HEK293 (cell line): ENCODE data around the gene PIGZ.

Experiments
- CTCF ChIP-seq: fragments of 450-650 bp; formaldehyde crosslinking; IDR thresholded peaks from 2 replicates; pipeline ENCODE4 v1.5.1; 2016; ENCODE audit warnings: missing biosample characterization, missing genetic modification characterization
- ZNF10 ChIP-seq: fragments of 450-650 bp; formaldehyde crosslinking; IDR thresholded peaks from 2 replicates; pipeline ENCODE4 v1.5.1; 2017; ENCODE audit warnings: missing biosample characterization, missing genetic modification characterization
- ZNF155 ChIP-seq: fragments of 450-650 bp; formaldehyde crosslinking; IDR thresholded peaks from 2 replicates; pipeline ENCODE4 v1.5.1; 2016; ENCODE audit warnings: missing biosample characterization, missing genetic modification characterization
- ZNF292 ChIP-seq: fragments of 450-650 bp; formaldehyde crosslinking; IDR thresholded peaks from 2 replicates; pipeline ENCODE4 v1.5.1; 2016; ENCODE audit warnings: low read depth, missing biosample characterization, missing genetic modification characterization, borderline replicate concordance
- ZNF704 ChIP-seq: fragments of 450-650 bp; formaldehyde crosslinking; IDR thresholded peaks from 2 replicates; pipeline ENCODE4 v1.5.1; 2016; ENCODE audit warnings: missing biosample characterization, missing genetic modification characterization

- TF ChIP-seq ZNF155: no peak
- TF ChIP-seq CTCF (tag by site-specific recombination): no peak
- TF ChIP-seq ZNF704 (tag by site-specific recombination): no peak
- TF ChIP-seq ZNF292 (tag by site-specific recombination): no peak
- no peak for TF ChIP-seq ZNF10
Observed at GRCh38 chr3:197011780-197012539, 43.3 kb upstream of the PIGZ start.
